Suprapubic skin (tissue), 4 donors: ENCODE results near the gene ITPR2. TPM values are rescaled to one million over a fixed set of nuclear protein-coding genes. Genes with fewer than 3 reads are reported as not detected.

Source experiments
- DNase-seq, 2 donors: peaks; one replicate each; pipeline ENCODE4 v3.0.0-alpha.2; 2019; ENCODE audit warnings: low spot score in 2 of 2
- H3K27ac ChIP-seq: fragments of 200-600 bp; sonication (generic); one replicate; pipeline ENCODE4 v1.5.1; 2019
- H3K27me3 ChIP-seq: fragments of 200-600 bp; sonication (generic); one replicate; pipeline ENCODE4 v1.5.1; 2019
- H3K36me3 ChIP-seq: fragments of 200-600 bp; sonication (generic); one replicate; pipeline ENCODE4 v1.5.1; 2019
- H3K4me1 ChIP-seq: fragments of 200-600 bp; sonication (generic); one replicate; pipeline ENCODE4 v1.5.1; 2019
- H3K4me3 ChIP-seq: fragments of 200-600 bp; sonication (generic); one replicate; pipeline ENCODE4 v1.5.1; 2019; ENCODE audit warnings: mild to moderate bottlenecking
- H3K9me3 ChIP-seq: fragments of 200-600 bp; sonication (generic); one replicate; pipeline ENCODE4 v1.5.1; 2019
- CTCF ChIP-seq, 2 donors: fragments of 200-600 bp in 1 of 2; fragments of 450-650 bp in 1 of 2; sonication (generic) in 1 of 2; IDR thresholded peaks; one replicate each; pipeline ENCODE4 v1.5.1; 2016 to 2019; ENCODE audit warnings: antibody characterized with exemption in 2 of 2, mild to moderate bottlenecking in 1 of 2, moderate library complexity in 1 of 2
- EP300 ChIP-seq: sonication (generic); formaldehyde crosslinking; IDR thresholded peaks from one replicate; pipeline ENCODE4 v1.6.1; 2017; ENCODE audit warnings: antibody characterized with exemption
- POLR2A ChIP-seq, 2 donors: fragments of 450-650 bp; IDR thresholded peaks; one replicate each; pipeline ENCODE4 v1.6.1; 2017; ENCODE audit warnings: antibody characterized with exemption in 2 of 2, mild to moderate bottlenecking in 2 of 2, moderate library complexity in 2 of 2
- POLR2AphosphoS5 ChIP-seq, 3 donors: sonication (generic); formaldehyde crosslinking; IDR thresholded peaks; one replicate each; pipeline ENCODE4 v1.6.1; 2017; ENCODE audit warnings: antibody characterized with exemption in 3 of 3
- WGBS: methylation state at CpG from one replicate; pipeline ENCODE4 v1.1.5; 2018; 5-methylcytosine and 5-hydroxymethylcytosine counted together
- total RNA-seq, 4 donors: library from RNA; depleted of rRNA; stranded (reverse); fragments of >200 nt; gene quantifications; one replicate each; pipeline ENCODE4 v1.1.0, GENCODE V29; 2016

ITPR2 gene
- total RNA-seq, 4 donors from 2014 or later: 59.6 to 159 (median 72.1) TPM

GRCh38 chr12:26768611-26769603 is 64.1 kb downstream of the ITPR2 start:
- 85% methylated on average over 1 of the region's 1 CpG for WGBS
- DNase-seq: no peak
- no peak for TF ChIP-seq POLR2A (IDR thresholded peaks at IDR 0.05)
- no peak for TF ChIP-seq POLR2AphosphoS5 (IDR thresholded peaks at IDR 0.05)
- no peak for TF ChIP-seq EP300
- no peak for TF ChIP-seq CTCF (IDR thresholded peaks at IDR 0.05)
- Histone ChIP-seq H3K9me3 (no peaks in the 10 kb centered on the region), H3K27me3 (no peaks in the 10 kb centered on the region), H3K36me3 (no peaks in the 10 kb centered on the region), H3K27ac (no peak overlapping the region), H3K4me1 (peaks cover 7% of the 10 kb centered on the region), H3K4me3 (no peak overlapping the region)

GRCh38 chr12:26767865-26768264 is 65.1 kb downstream of the ITPR2 start:
- TF ChIP-seq EP300: no peak
- no peak for TF ChIP-seq POLR2AphosphoS5 (IDR thresholded peaks at IDR 0.05)
- no peak for TF ChIP-seq CTCF (IDR thresholded peaks at IDR 0.05)
- Histone ChIP-seq H3K9me3 (no peaks in the 10 kb centered on the region), H3K36me3 (no peaks in the 10 kb centered on the region), H3K27ac (no peak overlapping the region), H3K4me3 (no peak overlapping the region), H3K4me1 (peaks cover 3% of the 10 kb centered on the region), H3K27me3 (no peaks in the 10 kb centered on the region)
- 94% methylated on average over 4 of the region's 4 CpGs for WGBS
- DNase-seq: no peak

- no peak overlapping the region for H3K4me3 ChIP-seq
- DNase-seq: no peak
- no peaks in the 10 kb centered on the region for H3K27me3 ChIP-seq
- 96% methylated on average over 1 of the region's 1 CpG for WGBS
- H3K27ac ChIP-seq: no peak overlapping the region
- H3K9me3 ChIP-seq: peaks cover 4% of the 10 kb centered on the region
- H3K36me3 ChIP-seq: no peaks in the 10 kb centered on the region
- peaks cover 3% of the 10 kb centered on the region for H3K4me1 ChIP-seq
- TF ChIP-seq POLR2AphosphoS5 (IDR thresholded peaks at IDR 0.05) (no peak), POLR2A (IDR thresholded peaks at IDR 0.05) (no peak), EP300 (no peak), CTCF (IDR thresholded peaks at IDR 0.05) (no peak)
These were observed 65.9 kb downstream of the ITPR2 start for GRCh38 chr12:26767116-26767515.

GRCh38 chr12:26762186-26762585 is 70.8 kb downstream of the ITPR2 start:
- no peak for TF ChIP-seq EP300
- no peak for TF ChIP-seq POLR2AphosphoS5 (IDR thresholded peaks at IDR 0.05)
- TF ChIP-seq CTCF (IDR thresholded peaks at IDR 0.05): no peak
- TF ChIP-seq POLR2A (IDR thresholded peaks at IDR 0.05): no peak
- no peak overlapping the region for H3K4me3 ChIP-seq
- peaks cover 4% of the 10 kb centered on the region for H3K9me3 ChIP-seq
- WGBS: 91% methylated on average over 1 of the region's 1 CpG
- no peak overlapping the region for H3K27ac ChIP-seq
- no peaks in the 10 kb centered on the region for H3K27me3 ChIP-seq
- DNase-seq: no peak
- no peaks in the 10 kb centered on the region for H3K4me1 ChIP-seq
- no peaks in the 10 kb centered on the region for H3K36me3 ChIP-seq

- Histone ChIP-seq H3K27me3 (no peaks in the 10 kb centered on the region), H3K4me3 (no peak overlapping the region), H3K36me3 (no peaks in the 10 kb centered on the region), H3K4me1 (no peaks in the 10 kb centered on the region), H3K9me3 (peaks cover 4% of the 10 kb centered on the region), H3K27ac (no peak overlapping the region)
- WGBS: 98% methylated on average over 3 of the region's 3 CpGs
- no peak for TF ChIP-seq CTCF (IDR thresholded peaks at IDR 0.05)
- no peak for TF ChIP-seq POLR2AphosphoS5 (IDR thresholded peaks at IDR 0.05)
- no peak for TF ChIP-seq POLR2A (IDR thresholded peaks at IDR 0.05)
- no peak for TF ChIP-seq EP300
- DNase-seq: no peak
These were observed 71.2 kb downstream of the ITPR2 start for GRCh38 chr12:26761775-26762174.
